Neural cell (in vitro differentiated cells): ENCODE results near the gene ELMO2. TPM values are rescaled to one million over a fixed set of nuclear protein-coding genes. Genes with fewer than 3 reads are reported as not detected.

Source experiments
- H2AFZ ChIP-seq: fragments of 200-600, 300-800 bp; sonication (generic), shearing (Covaris generic); 2 replicates; pipeline ENCODE4 v1.6.0; 2014; ENCODE audit warnings: low read depth, mild to moderate bottlenecking, antibody characterized with exemption, low read length, moderate library complexity
- H3F3A ChIP-seq: fragments of 200-600 bp; shearing (Covaris generic); 2 replicates; pipeline ENCODE4 v1.6.1; 2016; ENCODE audit warnings: mild to moderate bottlenecking, moderate library complexity, mixed read lengths, antibody characterized with exemption, low read length; ENCODE audit not compliant: insufficient read depth, poor library complexity, severe bottlenecking
- H3K27ac ChIP-seq: fragments of 200-600, 300-800 bp; sonication (generic), shearing (Covaris generic); 2 replicates; pipeline ENCODE4 v1.5.1; 2014; ENCODE audit warnings: mild to moderate bottlenecking, low read length, moderate library complexity
- H3K27me3 ChIP-seq: fragments of 300-800, 200-600 bp; sonication (generic), shearing (Covaris generic); 2 replicates; pipeline ENCODE4 v1.6.0; 2014; ENCODE audit warnings: mild to moderate bottlenecking, low read depth, low read length, moderate library complexity; ENCODE audit not compliant: insufficient read depth
- H3K36me3 ChIP-seq: fragments of 300-800, 200-600 bp; sonication (generic), shearing (Covaris generic); 2 replicates; pipeline ENCODE4 v1.5.1; 2014; ENCODE audit warnings: mild to moderate bottlenecking, antibody characterized with exemption, low read length, moderate library complexity; ENCODE audit not compliant: insufficient read depth
- H3K4me2 ChIP-seq: fragments of 300-800, 200-600 bp; sonication (generic), shearing (Covaris generic); 2 replicates; pipeline ENCODE4 v1.6.0; 2014; ENCODE audit warnings: mild to moderate bottlenecking, low read length
- H3K4me3 ChIP-seq: fragments of 300-800, 200-600 bp; sonication (generic), shearing (Covaris generic); 2 replicates; pipeline ENCODE4 v1.5.1; 2014; ENCODE audit warnings: mild to moderate bottlenecking, low read length, moderate library complexity
- H3K79me2 ChIP-seq: fragments of 200-600 bp; shearing (Covaris generic); replicated peaks from 2 replicates; pipeline ENCODE4 v1.6.0; 2014; ENCODE audit warnings: mild to moderate bottlenecking, low read length, moderate library complexity; ENCODE audit not compliant: insufficient read depth
- H3K9ac ChIP-seq: fragments of 300-800, 200-600 bp; sonication (generic), shearing (Covaris generic); 2 replicates; pipeline ENCODE4 v1.6.1; 2016; ENCODE audit warnings: mild to moderate bottlenecking, low read length, mixed read lengths
- H3K9me2 ChIP-seq: fragments of 200-600 bp; shearing (Covaris generic); 2 replicates; pipeline ENCODE4 v1.6.1; 2016; ENCODE audit warnings: mild to moderate bottlenecking, low read length, mixed read lengths; ENCODE audit not compliant: insufficient read depth
- H3K9me3 ChIP-seq: fragments of 200-600, 300-800 bp; sonication (generic), shearing (Covaris generic); 2 replicates; pipeline ENCODE4 v1.6.1; 2016; ENCODE audit warnings: mild to moderate bottlenecking, mixed run types, low read length, moderate library complexity, mixed read lengths
- H4K20me1 ChIP-seq: fragments of 200-600 bp; shearing (Covaris generic); 2 replicates; pipeline ENCODE4 v1.6.1; 2016; ENCODE audit warnings: mild to moderate bottlenecking, mixed run types; ENCODE audit not compliant: insufficient read depth
- CTCF ChIP-seq: fragments of 450-650 bp; IDR thresholded peaks from 2 replicates; pipeline ENCODE4 v1.5.1; 2014; ENCODE audit warnings: antibody characterized with exemption, mild to moderate bottlenecking, moderate library complexity; ENCODE audit not compliant: poor library complexity, severe bottlenecking
- EP300 ChIP-seq: fragments of 450-650 bp; conservative IDR thresholded peaks from 2 replicates; pipeline ENCODE4 v1.6.1; 2014; ENCODE audit warnings: antibody characterized with exemption, mild to moderate bottlenecking, moderate library complexity; ENCODE audit not compliant: poor library complexity, severe bottlenecking
- EZH2 ChIP-seq: fragments of 200-600, 300-800 bp; shearing (Covaris generic), sonication (generic); IDR thresholded peaks from 2 replicates; pipeline ENCODE4 v1.6.1; 2014; ENCODE audit warnings: antibody characterized with exemption, low read length, borderline replicate concordance, mild to moderate bottlenecking; ENCODE audit not compliant: insufficient read depth, poor library complexity, severe bottlenecking
- MXI1 ChIP-seq: fragments of 450-650 bp; conservative IDR thresholded peaks from 2 replicates; pipeline ENCODE4 v1.6.1; 2014; ENCODE audit warnings: antibody characterized with exemption, mild to moderate bottlenecking; ENCODE audit not compliant: poor library complexity, severe bottlenecking
- POLR2AphosphoS5 ChIP-seq: IDR thresholded peaks from 2 replicates; pipeline ENCODE4 v1.6.1; 2012
- RAD21 ChIP-seq: fragments of 450-650 bp; conservative IDR thresholded peaks from 2 replicates; pipeline ENCODE4 v1.6.1; 2014; ENCODE audit warnings: antibody characterized with exemption, mild to moderate bottlenecking, moderate library complexity
- REST ChIP-seq: IDR thresholded peaks from 2 replicates; pipeline ENCODE4 v1.6.1; 2012; ENCODE audit warnings: borderline replicate concordance
- SMC3 ChIP-seq: fragments of 450-650 bp; conservative IDR thresholded peaks from 2 replicates; pipeline ENCODE4 v1.6.1; 2014; ENCODE audit warnings: antibody characterized with exemption, mild to moderate bottlenecking, moderate library complexity; ENCODE audit not compliant: poor library complexity
- TAF1 ChIP-seq: IDR thresholded peaks from 2 replicates; pipeline ENCODE4 v1.6.1; 2012; ENCODE audit warnings: low read depth
- polyA plus RNA-seq: library from polyadenylated mRNA; depleted of rRNA; stranded (reverse); fragments of >200 nt; gene quantifications from 2 replicates; pipeline ENCODE4 v1.2.3, GENCODE V29; 2014

The ELMO2 gene
- polyA plus RNA-seq, 1 donor from 2014 or later = 72.0 TPM

DNA sequence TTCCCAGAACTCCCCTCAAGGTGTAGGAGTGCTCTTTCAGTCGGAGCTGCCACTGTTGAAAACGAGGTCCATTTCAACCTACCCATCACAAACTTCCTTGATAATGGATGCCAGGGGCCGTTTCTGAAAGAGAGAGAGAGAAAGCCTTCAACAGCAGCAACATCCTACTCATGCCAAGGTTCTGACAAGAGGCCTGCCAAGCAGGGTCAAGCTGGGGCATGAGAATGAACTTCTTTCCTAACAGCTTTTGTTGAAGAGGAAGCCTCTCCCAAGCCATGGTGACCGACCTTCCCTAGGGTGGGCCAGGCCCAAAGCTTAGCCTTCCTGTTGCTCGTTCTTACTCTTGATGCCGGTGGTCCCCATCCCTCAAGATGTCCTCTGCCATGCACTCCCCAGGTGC, 12.4 kb downstream of the ELMO2 start:
- Histone ChIP-seq H3K9ac (no peak overlapping the region), H3K4me2 (no peak overlapping the region), H3K79me2 (peaks cover 12% of the 10 kb centered on the region), H3K9me3 (no peaks in the 10 kb centered on the region), H2AFZ (no peak overlapping the region), H3K27ac (no peak overlapping the region), H3K36me3 (no peaks in the 10 kb centered on the region), H3K9me2 (no peaks in the 10 kb centered on the region), H3F3A (no peaks in the 10 kb centered on the region), H3K4me3 (no peak overlapping the region), H4K20me1 (no peaks in the 10 kb centered on the region), H3K27me3 (no peaks in the 10 kb centered on the region)
- TF ChIP-seq POLR2AphosphoS5 = no peak
- no peak for TF ChIP-seq MXI1
- no peak for TF ChIP-seq EP300
- no peak for TF ChIP-seq SMC3
- TF ChIP-seq RAD21 = no peak
- TF ChIP-seq REST = no peak
- TF ChIP-seq TAF1 = no peak

GRCh38 chr20:46388937-46389336, 17.5 kb downstream of the ELMO2 start:
- Histone ChIP-seq H3K36me3 (no peaks in the 10 kb centered on the region), H2AFZ (no peak overlapping the region), H3K4me2 (no peak overlapping the region), H3K79me2 (no peaks in the 10 kb centered on the region), H3K4me3 (no peak overlapping the region), H3F3A (no peaks in the 10 kb centered on the region), H3K27ac (no peak overlapping the region), H4K20me1 (no peaks in the 10 kb centered on the region), H3K27me3 (no peaks in the 10 kb centered on the region), H3K9me3 (no peaks in the 10 kb centered on the region), H3K9ac (no peak overlapping the region), H3K9me2 (no peaks in the 10 kb centered on the region)
- TF ChIP-seq MXI1 = no peak
- no peak for TF ChIP-seq REST
- TF ChIP-seq CTCF = no peak
- TF ChIP-seq SMC3 = no peak
- no peak for TF ChIP-seq RAD21
- TF ChIP-seq EZH2 = no peak
- no peak for TF ChIP-seq EP300
- no peak for TF ChIP-seq TAF1
- no peak for TF ChIP-seq POLR2AphosphoS5
